Lower leg skin (tissue), 4 donors: ENCODE measurements around the gene CHST8. TPM values are rescaled to one million over a fixed set of nuclear protein-coding genes. Genes with fewer than 3 reads are reported as not detected.
A peak's percentile ranks its signal among the peaks of the same experiment; 100 is the strongest.

Source experiments
- DNase-seq, 2 donors: peaks; one replicate each; pipeline ENCODE4 v3.0.0-alpha.2; 2019; ENCODE audit warnings: low spot score in 2 of 2
- H3K4me3 ChIP-seq: fragments of 200-600 bp; sonication (generic); 2 replicates; pipeline ENCODE4 v1.5.1; 2017; ENCODE audit warnings: mild to moderate bottlenecking, low read depth; ENCODE audit not compliant: poor library complexity, severe bottlenecking
- CTCF ChIP-seq, 3 donors: fragments of 450-650 bp; IDR thresholded peaks; one replicate each; pipeline ENCODE4 v1.5.1; 2016; ENCODE audit warnings: antibody characterized with exemption in 3 of 3, mild to moderate bottlenecking in 3 of 3, moderate library complexity in 2 of 3
- POLR2A ChIP-seq, 2 donors: fragments of 450-650 bp; IDR thresholded peaks; one replicate each; pipeline ENCODE4 v1.6.1; 2016 to 2017; ENCODE audit warnings: antibody characterized with exemption in 2 of 2, mild to moderate bottlenecking in 1 of 2, moderate library complexity in 1 of 2
- WGBS, 2 donors: methylation state at CpG; one replicate each; pipeline ENCODE4 v1.1.5; 2018; 5-methylcytosine and 5-hydroxymethylcytosine counted together
- intact Hi-C: fragments of 100-400 bp; cut with DNase I; formaldehyde crosslinking; loops from one replicate; pipeline ENCODE4 v1.15.0; 2023; ENCODE audit warnings: low total_unique reads
- total RNA-seq, 4 donors: library from RNA; depleted of rRNA; stranded (reverse); fragments of >200 nt; gene quantifications; one replicate each; pipeline ENCODE4 v1.1.0, GENCODE V29; 2016

Gene CHST8
- total RNA-seq, 4 donors from 2014 or later = 0.19 to 1.6 (median 0.37) TPM; not detected in 1

- no peak for TF ChIP-seq POLR2A (IDR thresholded peaks at IDR 0.05)
- TF ChIP-seq CTCF (IDR thresholded peaks at IDR 0.05) = no peak
- intact Hi-C loops = no loop called here
- peak in 1 of 2 donors; percentile 43 for DNase-seq
- H3K4me3 ChIP-seq = no peak overlapping the region
- 48 to 49% methylated on average over 2 to 7 of the region's 8 CpGs for WGBS, 2 donors
These were observed 41.1 kb upstream of the CHST8 start for GRCh38 chr19:33580645-33581037.

GRCh38 chr19:33582914-33583313, 38.8 kb upstream of the CHST8 start:
- no peak for TF ChIP-seq CTCF (IDR thresholded peaks at IDR 0.05)
- TF ChIP-seq POLR2A (IDR thresholded peaks at IDR 0.05) = no peak
- intact Hi-C loops = no loop called here
- 36 to 42% methylated on average over 4 of the region's 4 CpGs for whole genome bisulfite sequencing, 2 donors
- no peak overlapping the region for H3K4me3 ChIP-seq
- no peak for DNase-seq

DNA sequence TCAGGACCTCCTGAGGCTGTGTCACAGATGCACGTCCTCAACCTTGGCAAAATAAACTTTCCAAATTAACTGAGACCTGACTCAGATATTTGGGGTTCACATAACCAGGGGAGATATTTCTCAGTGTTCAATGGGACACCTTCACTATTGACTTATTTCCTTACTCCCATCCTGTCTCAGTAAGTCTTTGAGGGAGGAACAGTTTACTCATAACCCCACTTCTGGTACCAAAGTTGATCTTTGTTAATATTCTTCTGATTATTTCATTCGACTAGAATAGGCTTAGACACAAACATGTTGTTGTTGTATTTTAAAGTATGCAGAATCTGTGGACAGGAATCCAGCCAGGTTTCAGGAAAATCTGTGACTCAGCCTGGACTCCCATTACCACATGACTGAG, 34.6 kb upstream of the CHST8 start:
- intact Hi-C loops = no loop called here
- no peak overlapping the region for H3K4me3 ChIP-seq
- 83 to 85% methylated on average over 2 of the region's 2 CpGs for WGBS, 2 donors
- no peak for DNase-seq
- TF ChIP-seq CTCF (IDR thresholded peaks at IDR 0.05) (no peak), POLR2A (IDR thresholded peaks at IDR 0.05) (no peak)

GRCh38 chr19:33590224-33590623, 31.5 kb upstream of the CHST8 start:
- no peak for DNase-seq
- WGBS, 2 donors = 59 to 74% methylated on average over 1 of the region's 1 CpG
- intact Hi-C loops = no loop called here
- H3K4me3 ChIP-seq = no peak overlapping the region
- TF ChIP-seq CTCF (IDR thresholded peaks at IDR 0.05) (no peak), POLR2A (IDR thresholded peaks at IDR 0.05) (no peak)

GRCh38 chr19:33595783-33596182, 26.0 kb upstream of the CHST8 start:
- 5 to 18% methylated on average over 1 of the region's 1 CpG for WGBS, 2 donors
- DNase-seq = no peak
- intact Hi-C loops = no loop called here
- TF ChIP-seq POLR2A (IDR thresholded peaks at IDR 0.05) (no peak), CTCF (IDR thresholded peaks at IDR 0.05) (no peak)
- no peak overlapping the region for H3K4me3 ChIP-seq

GRCh38 chr19:33601583-33601982, 20.2 kb upstream of the CHST8 start:
- no peak overlapping the region for H3K4me3 ChIP-seq
- DNase-seq = peak in 1 of 2 donors; percentile 43
- intact Hi-C loops = no loop called here
- TF ChIP-seq CTCF (IDR thresholded peaks at IDR 0.05) = no peak
- no peak for TF ChIP-seq POLR2A (IDR thresholded peaks at IDR 0.05)
- 90 to 92% methylated on average over 2 of the region's 2 CpGs for WGBS, 2 donors
